Body of pancreas (tissue), 4 donors: ENCODE results near the gene KPNA6. TPM values are rescaled to one million over a fixed set of nuclear protein-coding genes. Genes with fewer than 3 reads are reported as not detected.
"Not testable (repeated sequence)": the region's sequence is repeated elsewhere in the genome, so short reads cannot be mapped to it uniquely, and the experiment has no call there.

ENCODE experiments used
- ATAC-seq: fragments of 150-250 bp; one replicate; pipeline ENCODE4 v1.9.1; 2016
- DNase-seq, 4 donors: peaks; one replicate each; pipeline ENCODE4 v3.0.0-alpha.2; 2019
- H3K27ac ChIP-seq, 4 donors: fragments of 200-600 bp; sonication (generic); 1 replicate in 3 of 4; 2 replicates in 1 of 4; pipeline versions ENCODE4 v1.5.1 to v1.6.1; 2016 to 2019; ENCODE audit warnings: mild to moderate bottlenecking in 1 of 4, mixed read lengths in 1 of 4, moderate library complexity in 1 of 4
- H3K27me3 ChIP-seq, 2 donors: fragments of 200-600 bp; sonication (generic); one replicate each; pipeline ENCODE4 v1.6.0; 2016; ENCODE audit warnings: mild to moderate bottlenecking in 1 of 2
- H3K36me3 ChIP-seq, 2 donors: fragments of 200-600 bp; sonication (generic); replicated peaks in 1 of 2; 2 replicates each; pipeline ENCODE4 v1.5.1; 2016; ENCODE audit warnings: low read depth in 2 of 2; ENCODE audit not compliant: insufficient read depth in 1 of 2
- H3K4me1 ChIP-seq: fragments of 200-600 bp; sonication (generic); one replicate; pipeline ENCODE4 v1.6.0; 2016
- H3K4me3 ChIP-seq, 2 donors: fragments of 200-600 bp; sonication (generic); 1 replicate in 1 of 2; 2 replicates in 1 of 2; pipeline ENCODE4 v1.5.1; 2016 to 2019
- H3K9me3 ChIP-seq, 3 donors: fragments of 200-600 bp; sonication (generic); 1 replicate in 2 of 3; 2 replicates in 1 of 3; pipeline ENCODE4 v1.5.1; 2016
- POLR2A ChIP-seq, 3 donors: fragments of 450-650 bp; IDR thresholded peaks; one replicate each; pipeline ENCODE4 v1.6.1; 2016; ENCODE audit warnings: antibody characterized with exemption in 3 of 3, mild to moderate bottlenecking in 2 of 3
- WGBS, 2 donors: methylation state at CpG; one replicate each; pipeline ENCODE4 v1.1.5; 2017; 5-methylcytosine and 5-hydroxymethylcytosine counted together
- intact Hi-C: fragments of 100-400 bp; cut with DNase I; formaldehyde crosslinking; loops from one replicate; pipeline ENCODE4 v1.15.1; 2023
- total RNA-seq, 2 donors: library from RNA; depleted of rRNA; stranded (reverse); fragments of >200 nt; gene quantifications; one replicate each; pipeline ENCODE4 v1.1.0, GENCODE V29; 2016
- TF ChIP-seq, protein P1 (sequence below), 7 experiments: fragments of 450-650 bp in 4 of 7; fragments of 200-600 bp in 3 of 7; sonication (generic) in 3 of 7; IDR thresholded peaks; one replicate each; pipeline ENCODE4 v1.5.1; 2016 to 2019; ENCODE audit warnings: antibody characterized with exemption in 7 of 7

The KPNA6 gene
- total RNA-seq = 10 to 100 TPM; 15.8 to 20.5 TPM

DNA sequence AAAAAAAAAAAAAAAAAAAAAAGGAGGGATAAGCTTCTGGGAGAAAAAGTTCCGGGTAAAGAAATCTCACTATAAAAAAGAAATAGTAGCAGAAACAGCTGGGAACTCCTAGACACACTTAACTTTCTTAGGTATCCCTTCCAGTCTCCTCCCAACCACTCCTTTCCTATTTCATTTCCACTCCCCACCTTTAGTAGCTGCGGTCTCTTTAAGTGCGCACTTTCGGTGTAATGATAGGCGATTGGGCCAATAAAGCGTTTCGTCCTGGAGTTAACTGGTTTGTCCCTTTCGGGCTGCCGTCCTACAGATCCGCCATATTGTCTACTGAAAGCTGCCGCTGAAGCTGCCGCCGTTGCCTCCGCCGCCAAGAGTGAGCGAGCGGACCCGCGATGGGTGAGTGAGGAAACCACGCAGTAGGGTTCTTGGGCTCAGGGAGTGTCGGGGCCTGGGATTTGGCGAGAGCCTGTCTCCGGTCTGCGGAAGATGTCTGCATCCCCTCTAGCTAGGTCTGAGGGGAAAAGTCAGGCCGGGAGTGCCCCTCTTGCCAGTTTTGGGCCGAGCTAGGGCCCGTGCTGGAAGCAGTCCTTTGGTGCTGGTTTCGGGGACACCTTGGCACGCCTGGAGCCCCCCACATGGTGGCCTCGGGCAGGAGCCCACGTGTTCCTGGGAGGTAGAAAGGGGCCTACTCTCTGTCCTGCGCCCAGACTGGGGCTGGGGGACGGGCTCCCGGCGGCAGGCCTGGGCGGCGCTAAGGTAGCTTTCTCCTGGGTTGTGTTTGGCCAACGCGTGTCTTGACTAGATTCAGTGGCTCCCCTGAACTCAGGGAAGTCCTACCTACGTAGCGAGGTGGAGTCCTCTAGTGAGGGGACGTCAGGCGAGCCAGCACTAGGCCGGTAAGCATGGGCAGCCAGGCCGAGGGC lies at the start of gene KPNA6:
TSS of gene KPNA6 (plus strand) at position 315 of the 920 bp plus-strand sequence. CDS start at position 390, 75 bp downstream.
- peak; percentile 90 to 94 (median 92) for DNase-seq
- 1% methylated on average over 30 to 43 of the region's 45 CpGs for WGBS, 2 donors
- intact Hi-C loops = no loop called here
- no peaks in the 10 kb centered on the region for H3K36me3 ChIP-seq
- peak within 1 kb of the TSS; percentile 50 to 90 (median 89) for H3K27ac ChIP-seq
- peaks cover 37% of the 10 kb centered on the region for H3K4me1 ChIP-seq
- no peaks in the 10 kb centered on the region for H3K27me3 ChIP-seq
- no peaks in the 10 kb centered on the region for H3K9me3 ChIP-seq
- peak in 2 of 3 donors; percentile 61 to 65 for TF ChIP-seq POLR2A (IDR thresholded peaks at IDR 0.05)
- TF ChIP-seq, protein P1, sequence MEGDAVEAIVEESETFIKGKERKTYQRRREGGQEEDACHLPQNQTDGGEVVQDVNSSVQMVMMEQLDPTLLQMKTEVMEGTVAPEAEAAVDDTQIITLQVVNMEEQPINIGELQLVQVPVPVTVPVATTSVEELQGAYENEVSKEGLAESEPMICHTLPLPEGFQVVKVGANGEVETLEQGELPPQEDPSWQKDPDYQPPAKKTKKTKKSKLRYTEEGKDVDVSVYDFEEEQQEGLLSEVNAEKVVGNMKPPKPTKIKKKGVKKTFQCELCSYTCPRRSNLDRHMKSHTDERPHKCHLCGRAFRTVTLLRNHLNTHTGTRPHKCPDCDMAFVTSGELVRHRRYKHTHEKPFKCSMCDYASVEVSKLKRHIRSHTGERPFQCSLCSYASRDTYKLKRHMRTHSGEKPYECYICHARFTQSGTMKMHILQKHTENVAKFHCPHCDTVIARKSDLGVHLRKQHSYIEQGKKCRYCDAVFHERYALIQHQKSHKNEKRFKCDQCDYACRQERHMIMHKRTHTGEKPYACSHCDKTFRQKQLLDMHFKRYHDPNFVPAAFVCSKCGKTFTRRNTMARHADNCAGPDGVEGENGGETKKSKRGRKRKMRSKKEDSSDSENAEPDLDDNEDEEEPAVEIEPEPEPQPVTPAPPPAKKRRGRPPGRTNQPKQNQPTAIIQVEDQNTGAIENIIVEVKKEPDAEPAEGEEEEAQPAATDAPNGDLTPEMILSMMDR (IDR thresholded peaks at IDR 0.05) = peak in 1 of 7 experiments; percentile 26
- H3K4me3 ChIP-seq = peak within 1 kb of the TSS; percentile 75 to 98
- peak; percentile 96 for ATAC-seq

DNA sequence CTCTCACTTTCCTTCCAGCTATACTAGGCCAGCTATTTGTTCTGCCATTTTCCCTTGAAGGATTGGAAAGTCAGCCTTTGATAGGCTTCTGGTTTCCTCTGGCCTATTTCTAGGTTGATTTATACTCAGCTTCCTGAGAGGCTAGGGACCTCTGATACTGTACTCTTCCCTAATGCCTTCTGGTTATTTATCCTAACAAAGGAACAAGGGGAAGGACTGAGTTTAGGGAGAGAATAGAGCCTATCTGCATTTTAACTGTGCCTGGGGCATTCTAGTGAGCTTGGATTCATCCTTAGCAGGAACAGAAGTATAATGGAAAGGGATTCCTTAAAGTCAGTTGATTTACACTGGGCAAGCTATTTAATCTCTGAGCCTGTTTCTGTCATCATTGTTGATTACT lies 46.9 kb upstream of the KPNA6 start:
- Histone ChIP-seq H3K27me3 (no peaks in the 10 kb centered on the region), H3K9me3 (no peaks in the 10 kb centered on the region), H3K4me3 (no peak overlapping the region), H3K36me3 (peaks cover 6 to 18% of the 10 kb centered on the region in 2 donors), H3K27ac (no peak overlapping the region), H3K4me1 (peaks cover 11% of the 10 kb centered on the region)
- no peak for ATAC-seq
- DNase-seq = no peak
- intact Hi-C loops = no loop called here
- TF ChIP-seq, protein P1 (IDR thresholded peaks at IDR 0.05) = no peak
- no peak for TF ChIP-seq POLR2A (IDR thresholded peaks at IDR 0.05)

DNA sequence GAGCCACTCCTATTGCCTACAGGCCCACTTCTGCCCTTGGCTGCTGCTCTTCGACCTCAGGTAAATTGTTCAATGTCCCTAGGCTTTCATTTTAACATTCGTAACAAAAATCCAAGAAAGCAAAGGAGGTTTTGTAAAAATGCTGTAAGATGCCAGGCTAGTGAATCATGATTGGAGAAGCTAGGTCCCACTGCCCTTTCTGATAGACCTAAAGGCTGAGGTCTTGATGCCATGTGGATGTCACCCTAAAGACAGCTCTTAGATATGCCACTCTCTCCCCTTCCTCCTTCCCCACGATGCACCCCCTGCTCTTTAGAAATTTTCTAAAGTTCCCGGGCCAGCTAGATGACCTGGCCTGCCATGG lies 45.0 kb upstream of the KPNA6 start:
- intact Hi-C loops = no loop called here
- no peaks in the 10 kb centered on the region for H3K27me3 ChIP-seq
- H3K4me3 ChIP-seq = no peak overlapping the region
- H3K36me3 ChIP-seq = peaks cover 6 to 14% of the 10 kb centered on the region in 2 donors
- TF ChIP-seq POLR2A (IDR thresholded peaks at IDR 0.05) = no peak
- TF ChIP-seq, protein P1 (IDR thresholded peaks at IDR 0.05) = no peak
- 61 to 69% methylated on average over 4 of the region's 4 CpGs for WGBS, 2 donors
- ATAC-seq (no peak), DNase-seq (no peak)
- peak overlapping the region in 3 of 4 donors; percentile 4 to 35 (median 16) for H3K27ac ChIP-seq
- no peaks in the 10 kb centered on the region for H3K9me3 ChIP-seq
- H3K4me1 ChIP-seq = peaks cover 17% of the 10 kb centered on the region

DNA sequence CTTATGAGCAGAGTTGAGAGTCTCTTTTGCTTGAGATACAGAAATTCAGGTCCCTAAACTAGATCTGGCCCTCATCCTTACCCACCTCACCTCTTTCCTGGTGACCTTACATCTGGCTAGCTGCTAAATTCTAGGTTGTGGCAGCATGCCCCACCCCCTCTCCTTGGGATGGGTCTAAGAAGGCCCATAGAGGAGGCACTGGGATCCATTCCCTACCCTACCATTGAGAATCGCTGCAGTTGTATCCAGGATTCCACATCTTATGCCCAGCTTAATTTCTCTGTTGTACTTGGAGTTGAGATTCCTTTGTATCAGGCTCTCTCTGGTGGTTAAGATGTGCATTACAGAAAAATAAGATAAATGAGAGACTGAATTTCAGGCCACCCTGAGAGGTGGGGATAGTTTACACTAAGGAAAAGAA lies 44.6 kb upstream of the KPNA6 start:
- no peak for TF ChIP-seq POLR2A (IDR thresholded peaks at IDR 0.05)
- TF ChIP-seq, protein P1 (IDR thresholded peaks at IDR 0.05) = peak; percentile 15 to 60 (median 58)
- Histone ChIP-seq H3K9me3 (no peaks in the 10 kb centered on the region), H3K27ac (peak overlapping the region in 1 of 4 donors; percentile 35), H3K4me3 (no peak overlapping the region), H3K36me3 (peaks cover 6 to 14% of the 10 kb centered on the region in 2 donors), H3K27me3 (no peaks in the 10 kb centered on the region), H3K4me1 (peaks cover 17% of the 10 kb centered on the region)
- 17 to 44% methylated on average over 1 of the region's 1 CpG for WGBS, 2 donors
- ATAC-seq = peak; percentile 66
- no peak for DNase-seq
- intact Hi-C loops = no loop called here

DNA sequence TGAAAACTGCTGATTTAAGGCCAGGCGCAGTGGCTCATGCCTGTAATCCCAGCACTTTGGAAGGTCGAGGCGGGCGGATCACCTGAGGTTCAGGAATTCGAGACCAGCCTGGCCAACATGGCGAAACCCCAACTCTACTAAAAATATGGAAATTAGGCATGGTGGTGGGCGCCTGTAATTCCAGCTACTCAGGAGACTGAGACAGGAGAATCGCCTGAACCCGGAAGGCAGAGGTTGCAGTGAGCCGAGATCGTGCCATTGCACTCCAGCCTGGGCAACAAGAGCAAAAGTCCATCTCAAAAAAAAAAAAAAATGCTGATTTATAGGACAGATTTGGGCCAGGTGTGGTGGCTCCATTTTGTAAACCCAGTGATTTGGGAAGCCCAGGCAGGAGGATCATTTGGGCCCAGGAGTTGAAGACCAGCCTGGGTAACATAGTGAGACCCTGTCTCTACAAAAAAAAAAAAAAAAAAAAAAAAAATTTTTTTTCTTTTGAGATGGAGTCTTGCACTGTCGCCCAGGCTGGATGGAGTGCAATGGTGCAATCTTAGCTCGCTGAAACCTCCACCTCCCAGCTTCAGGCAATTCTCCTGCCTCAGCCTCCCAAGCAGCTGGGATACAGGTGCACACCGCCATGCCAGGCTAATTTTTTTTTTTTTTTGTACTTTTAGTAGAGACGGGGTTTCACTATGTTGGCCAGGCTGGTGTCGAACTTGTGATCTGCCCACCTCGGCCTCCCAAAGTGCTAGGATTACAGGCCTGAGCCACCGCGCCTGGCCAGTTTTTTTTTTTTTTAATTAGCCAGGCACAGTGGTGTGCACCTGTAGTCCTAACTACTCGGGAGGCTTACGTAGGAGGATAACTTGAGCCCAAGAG lies 42.0 kb upstream of the KPNA6 start:
- H3K9me3 ChIP-seq, H3K36me3 ChIP-seq, DNase-seq, H3K4me3 ChIP-seq, ATAC-seq, intact Hi-C loops, H3K27me3 ChIP-seq: not testable (repeated sequence)
- peaks cover 17% of the 10 kb centered on the region for H3K4me1 ChIP-seq
- 70 to 77% methylated on average over 21 of the region's 21 CpGs for WGBS, 2 donors
- peak overlapping the region in 1 of 4 donors; percentile 52 for H3K27ac ChIP-seq
